GM21515 (cell line): ENCODE measurements around the gene IFNA2.
"Not testable (repeated sequence)": the region's sequence is repeated elsewhere in the genome, so short reads cannot be mapped to it uniquely, and the experiment has no call there.

Experiments used
- ATAC-seq: cut with Tn5 transposase; IDR thresholded peaks from one replicate; pipeline ENCODE4 v1.9.1; 2021; ENCODE audit not compliant: unreplicated experiment

IFNA2 gene

GRCh38 chr9:21385131-21385670 is at the start of gene IFNA2:
IFNA2 (minus strand) TSS chr9:21385398; CDS start chr9:21385329, 69 bp downstream.
- ATAC-seq: no peak

- not testable (repeated sequence) for ATAC-seq
Measured at GRCh38 chr9:21435015-21435383, 49.8 kb upstream of the IFNA2 start.

- ATAC-seq: no peak
Measured at GRCh38 chr9:21434202-21435014, 49.2 kb upstream of the IFNA2 start.

GRCh38 chr9:21432672-21433425 is 47.7 kb upstream of the IFNA2 start:
- no peak for ATAC-seq

- ATAC-seq: no peak
Measured at GRCh38 chr9:21429191-21429590, 44.0 kb upstream of the IFNA2 start.

- peak; percentile 62 for ATAC-seq
Measured at GRCh38 chr9:21428235-21428634, 43.0 kb upstream of the IFNA2 start.

- no peak for ATAC-seq
Measured at GRCh38 chr9:21415493-21416267, 30.5 kb upstream of the IFNA2 start.

- no peak for ATAC-seq
Measured at GRCh38 chr9:21414220-21414940, 29.2 kb upstream of the IFNA2 start.

GRCh38 chr9:21413624-21414023 is 28.4 kb upstream of the IFNA2 start:
- no peak for ATAC-seq

- no peak for ATAC-seq
Measured at GRCh38 chr9:21413151-21413550, 28.0 kb upstream of the IFNA2 start.

- no peak for ATAC-seq
Measured at GRCh38 chr9:21412107-21412506, 26.9 kb upstream of the IFNA2 start.

- ATAC-seq: no peak
Measured at GRCh38 chr9:21408817-21409216, 23.6 kb upstream of the IFNA2 start, which contains the start of gene IFNA8. IFNA8 (plus strand) TSS chr9:21409117; CDS start chr9:21409177, 60 bp downstream.

- ATAC-seq: no peak
Measured at GRCh38 chr9:21404146-21404545, 18.9 kb upstream of the IFNA2 start.

GRCh38 chr9:21402386-21403251 is 17.4 kb upstream of the IFNA2 start:
- no peak for ATAC-seq

- no peak for ATAC-seq
Measured at GRCh38 chr9:21399956-21400355, 14.8 kb upstream of the IFNA2 start.

GRCh38 chr9:21398955-21399489 is 13.8 kb upstream of the IFNA2 start:
- ATAC-seq: no peak

- ATAC-seq: peak; percentile 75
Measured at GRCh38 chr9:21395778-21396717, 10.8 kb upstream of the IFNA2 start.

- ATAC-seq: peak; percentile 65
Measured at GRCh38 chr9:21392270-21392669, 7.1 kb upstream of the IFNA2 start.
